ENCODE measurements around the gene PLIN4. TPM values are rescaled to one million over a fixed set of nuclear protein-coding genes. Genes with fewer than 3 reads are reported as not detected.
A peak's percentile ranks its signal among the peaks of the same experiment; 100 is the strongest.

PLIN4 gene, protein sequence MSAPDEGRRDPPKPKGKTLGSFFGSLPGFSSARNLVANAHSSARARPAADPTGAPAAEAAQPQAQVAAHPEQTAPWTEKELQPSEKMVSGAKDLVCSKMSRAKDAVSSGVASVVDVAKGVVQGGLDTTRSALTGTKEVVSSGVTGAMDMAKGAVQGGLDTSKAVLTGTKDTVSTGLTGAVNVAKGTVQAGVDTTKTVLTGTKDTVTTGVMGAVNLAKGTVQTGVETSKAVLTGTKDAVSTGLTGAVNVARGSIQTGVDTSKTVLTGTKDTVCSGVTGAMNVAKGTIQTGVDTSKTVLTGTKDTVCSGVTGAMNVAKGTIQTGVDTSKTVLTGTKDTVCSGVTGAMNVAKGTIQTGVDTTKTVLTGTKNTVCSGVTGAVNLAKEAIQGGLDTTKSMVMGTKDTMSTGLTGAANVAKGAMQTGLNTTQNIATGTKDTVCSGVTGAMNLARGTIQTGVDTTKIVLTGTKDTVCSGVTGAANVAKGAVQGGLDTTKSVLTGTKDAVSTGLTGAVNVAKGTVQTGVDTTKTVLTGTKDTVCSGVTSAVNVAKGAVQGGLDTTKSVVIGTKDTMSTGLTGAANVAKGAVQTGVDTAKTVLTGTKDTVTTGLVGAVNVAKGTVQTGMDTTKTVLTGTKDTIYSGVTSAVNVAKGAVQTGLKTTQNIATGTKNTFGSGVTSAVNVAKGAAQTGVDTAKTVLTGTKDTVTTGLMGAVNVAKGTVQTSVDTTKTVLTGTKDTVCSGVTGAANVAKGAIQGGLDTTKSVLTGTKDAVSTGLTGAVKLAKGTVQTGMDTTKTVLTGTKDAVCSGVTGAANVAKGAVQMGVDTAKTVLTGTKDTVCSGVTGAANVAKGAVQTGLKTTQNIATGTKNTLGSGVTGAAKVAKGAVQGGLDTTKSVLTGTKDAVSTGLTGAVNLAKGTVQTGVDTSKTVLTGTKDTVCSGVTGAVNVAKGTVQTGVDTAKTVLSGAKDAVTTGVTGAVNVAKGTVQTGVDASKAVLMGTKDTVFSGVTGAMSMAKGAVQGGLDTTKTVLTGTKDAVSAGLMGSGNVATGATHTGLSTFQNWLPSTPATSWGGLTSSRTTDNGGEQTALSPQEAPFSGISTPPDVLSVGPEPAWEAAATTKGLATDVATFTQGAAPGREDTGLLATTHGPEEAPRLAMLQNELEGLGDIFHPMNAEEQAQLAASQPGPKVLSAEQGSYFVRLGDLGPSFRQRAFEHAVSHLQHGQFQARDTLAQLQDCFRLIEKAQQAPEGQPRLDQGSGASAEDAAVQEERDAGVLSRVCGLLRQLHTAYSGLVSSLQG (N-terminal part only)
- polyA plus RNA-seq (2013, experiment 1 of 2), result 0.13 TPM
- 0.18 TPM for polyA plus RNA-seq (2013, experiment 2 of 2)

DNA sequence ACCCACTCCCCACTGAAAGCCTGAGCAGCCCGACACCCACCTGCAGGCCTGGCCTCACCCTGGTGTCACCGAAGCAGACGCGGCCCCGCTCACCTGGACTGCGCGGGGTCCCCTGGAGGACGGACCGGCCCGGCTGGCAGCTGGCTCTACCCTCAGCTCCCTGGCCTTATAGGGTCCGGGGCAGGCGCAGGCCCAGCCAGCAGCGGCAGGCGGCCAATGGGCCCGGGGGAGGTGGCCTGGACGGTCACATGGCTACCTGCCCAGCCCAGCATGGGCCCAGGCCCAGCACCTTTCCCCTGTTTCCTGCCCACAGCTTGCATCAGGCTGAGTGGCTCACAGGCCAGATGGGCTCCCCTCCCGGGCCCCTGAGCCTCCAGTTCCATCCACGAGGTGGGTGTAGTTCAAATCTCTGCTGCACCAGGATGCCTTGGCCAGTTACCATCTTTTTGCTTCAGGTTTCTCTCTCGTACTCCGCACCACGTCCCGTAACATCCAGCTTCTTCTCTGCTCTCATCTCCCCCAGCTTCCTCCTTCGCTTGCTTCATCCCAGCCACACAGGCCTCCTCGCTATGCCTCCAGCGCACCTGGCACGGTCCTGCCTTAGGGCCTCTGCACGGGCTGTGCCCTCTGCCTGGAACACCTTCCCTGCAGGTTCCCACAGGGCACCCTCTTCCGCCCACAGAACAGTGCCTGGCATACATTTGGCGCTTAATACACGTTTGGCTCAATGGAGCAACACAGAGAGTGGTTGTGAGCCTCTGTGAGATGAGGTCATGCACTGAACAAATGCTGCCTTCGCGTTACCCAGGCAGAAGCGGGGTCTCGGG, at the start of gene PLIN4:
Gene PLIN4 (minus strand): TSS at position 142 of the 827 bp plus-strand sequence. CDS start 214 bp downstream, outside the sequence.
- peak within 1 kb of the TSS; percentile 94 for H2AK5ac ChIP-seq (ENCODE audit: low read depth, low read length)
- no peaks in the 10 kb centered on the region for H3K36me3 ChIP-seq (replicated peaks in 1 of 2; ENCODE audit: control insufficient read depth in 2 of 2, insufficient read depth in 2 of 2, low read length in 2 of 2)
- peak within 1 kb of the TSS; percentile 61 for H2BK120ac ChIP-seq (ENCODE audit: low read depth, low read length)
- H2AFZ ChIP-seq (ENCODE audit: low read length), result peak within 1 kb of the TSS; percentile 28
- no peak within 1 kb of the TSS for H3K9ac ChIP-seq (ENCODE audit: low read depth, low read length, poor library complexity)
- no CpG with 5 or more reads among the region's 34 CpGs for WGBS, 2 donors (ENCODE audit: extremely low coverage in 2 of 2, insufficient read length in 2 of 2, insufficient replicate concordance in 1 of 2)
- peak within 1 kb of the TSS; percentile 71 for H3K14ac ChIP-seq (ENCODE audit: low read length)
- H3K27ac ChIP-seq (replicated peaks; ENCODE audit: low read length), result no peak within 1 kb of the TSS
- no peak within 1 kb of the TSS for H3K23ac ChIP-seq (ENCODE audit: low read depth, low read length, poor library complexity)
- H4K8ac ChIP-seq (ENCODE audit: low read depth, low read length), result peak within 1 kb of the TSS; percentile 17
- H3K79me1 ChIP-seq (ENCODE audit: low read depth, low read length), result no peaks in the 10 kb centered on the region
- no peak for DNase-seq (ENCODE audit: low spot score)
- no peaks in the 10 kb centered on the region for H3K9me3 ChIP-seq (replicated peaks in 1 of 2; ENCODE audit: control insufficient read depth in 2 of 2, insufficient read depth in 1 of 2, low read depth in 1 of 2, low read length in 2 of 2)
- H3K4me1 ChIP-seq (ENCODE audit: control insufficient read depth in 2 of 2, insufficient read depth in 1 of 2, low read depth in 1 of 2, low read length in 2 of 2), result peaks cover 0 to 4% of the 10 kb centered on the region in 2 donors
- peak within 1 kb of the TSS; percentile 26 for H2BK12ac ChIP-seq (ENCODE audit: low read length)
- H3K4me3 ChIP-seq (ENCODE audit: low read length in 2 of 2), result peak within 1 kb of the TSS in 1 of 2 donors; percentile 31
- peak within 1 kb of the TSS; percentile 43 for H4K91ac ChIP-seq (ENCODE audit: low read depth, low read length, poor library complexity)
- peak within 1 kb of the TSS; percentile 67 for H2BK15ac ChIP-seq (ENCODE audit: low read length)
- H3K4me2 ChIP-seq (ENCODE audit: insufficient read depth, low read length, poor library complexity, severe bottlenecking), result peak within 1 kb of the TSS; percentile 11
- peaks cover 0 to 2% (median 0%) of the 10 kb centered on the region in 3 experiments for H3K27me3 ChIP-seq (ENCODE audit: control insufficient read depth in 3 of 3, insufficient read depth in 3 of 3, low read depth in 1 of 3, low read length in 3 of 3)
- H3K4ac ChIP-seq (ENCODE audit: low read length), result no peak within 1 kb of the TSS
- H2BK5ac ChIP-seq (ENCODE audit: low read length), result peak within 1 kb of the TSS; percentile 91
- H3K18ac ChIP-seq (ENCODE audit: low read length), result peak within 1 kb of the TSS; percentile 76

DNA sequence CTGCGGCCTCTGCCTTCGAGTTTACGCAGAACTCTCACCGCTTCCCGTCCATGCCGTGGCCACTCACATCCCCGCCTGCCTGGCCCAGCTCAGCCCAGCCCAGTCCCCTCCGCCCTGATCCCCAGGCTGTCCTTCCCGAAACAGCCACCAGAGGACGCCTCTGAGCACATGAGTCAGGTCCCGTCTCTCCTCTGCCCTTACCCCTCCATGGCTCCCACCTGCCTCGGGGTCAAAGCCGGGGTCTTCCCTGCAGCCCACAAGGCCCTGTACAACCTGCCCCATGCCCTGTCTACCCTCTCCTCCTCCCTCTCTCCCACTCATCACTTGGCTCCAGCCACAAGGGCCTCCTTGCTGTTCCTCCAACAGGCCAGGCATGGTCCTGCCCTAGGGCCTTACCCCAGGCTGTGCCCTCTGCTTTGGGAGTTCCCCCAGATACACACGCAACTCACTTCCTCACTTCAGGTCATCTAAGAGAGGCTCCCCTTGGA, 49.3 kb upstream of the PLIN4 start:
- no peak overlapping the region for H3K4me2 ChIP-seq (ENCODE audit: insufficient read depth, low read length, poor library complexity, severe bottlenecking)
- no peaks in the 10 kb centered on the region for H3K4me1 ChIP-seq (ENCODE audit: control insufficient read depth in 2 of 2, insufficient read depth in 1 of 2, low read depth in 1 of 2, low read length in 2 of 2)
- no peak overlapping the region for H3K27ac ChIP-seq (replicated peaks; ENCODE audit: low read length)
- H3K79me1 ChIP-seq (ENCODE audit: low read depth, low read length), result peaks cover 12% of the 10 kb centered on the region
- H2BK5ac ChIP-seq (ENCODE audit: low read length), result no peak overlapping the region
- no peak overlapping the region for H2AFZ ChIP-seq (ENCODE audit: low read length)
- H3K18ac ChIP-seq (ENCODE audit: low read length), result peak overlapping the region; percentile 83
- peak overlapping the region; percentile 99 for H3K23ac ChIP-seq (ENCODE audit: low read depth, low read length, poor library complexity)
- no peaks in the 10 kb centered on the region for H3K27me3 ChIP-seq (ENCODE audit: control insufficient read depth in 3 of 3, insufficient read depth in 3 of 3, low read depth in 1 of 3, low read length in 3 of 3)
- H3K4me3 ChIP-seq (ENCODE audit: low read length in 2 of 2), result no peak overlapping the region
- no peak overlapping the region for H2BK120ac ChIP-seq (ENCODE audit: low read depth, low read length)
- no peaks in the 10 kb centered on the region for H3K9me3 ChIP-seq (replicated peaks in 1 of 2; ENCODE audit: control insufficient read depth in 2 of 2, insufficient read depth in 1 of 2, low read depth in 1 of 2, low read length in 2 of 2)
- no peaks in the 10 kb centered on the region for H3K36me3 ChIP-seq (replicated peaks in 1 of 2; ENCODE audit: control insufficient read depth in 2 of 2, insufficient read depth in 2 of 2, low read length in 2 of 2)
- H2AK5ac ChIP-seq (ENCODE audit: low read depth, low read length), result no peak overlapping the region
- no peak overlapping the region for H2BK15ac ChIP-seq (ENCODE audit: low read length)
- H4K8ac ChIP-seq (ENCODE audit: low read depth, low read length), result no peak overlapping the region
- no peak overlapping the region for H3K4ac ChIP-seq (ENCODE audit: low read length)
- DNase-seq (ENCODE audit: low spot score), result peak; percentile 60
- H4K91ac ChIP-seq (ENCODE audit: low read depth, low read length, poor library complexity), result no peak overlapping the region
- no CpG with 5 or more reads among the region's 14 CpGs for WGBS, 2 donors (ENCODE audit: extremely low coverage in 2 of 2, insufficient read length in 2 of 2, insufficient replicate concordance in 1 of 2)
- peak overlapping the region; percentile 63 for H3K14ac ChIP-seq (ENCODE audit: low read length)
- no peak overlapping the region for H3K9ac ChIP-seq (ENCODE audit: low read depth, low read length, poor library complexity)
- no peak overlapping the region for H2BK12ac ChIP-seq (ENCODE audit: low read length)

GRCh38 chr19:4566402-4567051, 48.2 kb upstream of the PLIN4 start:
- peaks cover 10% of the 10 kb centered on the region for H3K79me1 ChIP-seq (ENCODE audit: low read depth, low read length)
- H3K4me2 ChIP-seq (ENCODE audit: insufficient read depth, low read length, poor library complexity, severe bottlenecking), result no peak overlapping the region
- no peak overlapping the region for H4K91ac ChIP-seq (ENCODE audit: low read depth, low read length, poor library complexity)
- H3K36me3 ChIP-seq (replicated peaks in 1 of 2; ENCODE audit: control insufficient read depth in 2 of 2, insufficient read depth in 2 of 2, low read length in 2 of 2), result no peaks in the 10 kb centered on the region
- no peak overlapping the region for H3K14ac ChIP-seq (ENCODE audit: low read length)
- H2BK15ac ChIP-seq (ENCODE audit: low read length), result no peak overlapping the region
- no peaks in the 10 kb centered on the region for H3K4me1 ChIP-seq (ENCODE audit: control insufficient read depth in 2 of 2, insufficient read depth in 1 of 2, low read depth in 1 of 2, low read length in 2 of 2)
- no peak overlapping the region for H2BK12ac ChIP-seq (ENCODE audit: low read length)
- H3K4me3 ChIP-seq (ENCODE audit: low read length in 2 of 2), result no peak overlapping the region
- DNase-seq (ENCODE audit: low spot score), result no peak
- H2AFZ ChIP-seq (ENCODE audit: low read length), result no peak overlapping the region
- H3K9ac ChIP-seq (ENCODE audit: low read depth, low read length, poor library complexity), result peak overlapping the region; percentile 37
- H3K27ac ChIP-seq (replicated peaks; ENCODE audit: low read length), result no peak overlapping the region
- no peak overlapping the region for H2AK5ac ChIP-seq (ENCODE audit: low read depth, low read length)
- no CpG with 5 or more reads among the region's 35 CpGs for WGBS, 2 donors (ENCODE audit: extremely low coverage in 2 of 2, insufficient read length in 2 of 2, insufficient replicate concordance in 1 of 2)
- H4K8ac ChIP-seq (ENCODE audit: low read depth, low read length), result no peak overlapping the region
- H3K9me3 ChIP-seq (replicated peaks in 1 of 2; ENCODE audit: control insufficient read depth in 2 of 2, insufficient read depth in 1 of 2, low read depth in 1 of 2, low read length in 2 of 2), result no peaks in the 10 kb centered on the region
- H3K4ac ChIP-seq (ENCODE audit: low read length), result no peak overlapping the region
- no peak overlapping the region for H2BK120ac ChIP-seq (ENCODE audit: low read depth, low read length)
- H2BK5ac ChIP-seq (ENCODE audit: low read length), result no peak overlapping the region
- H3K23ac ChIP-seq (ENCODE audit: low read depth, low read length, poor library complexity), result peak overlapping the region; percentile 14
- H3K18ac ChIP-seq (ENCODE audit: low read length), result no peak overlapping the region
- H3K27me3 ChIP-seq (ENCODE audit: control insufficient read depth in 3 of 3, insufficient read depth in 3 of 3, low read depth in 1 of 3, low read length in 3 of 3), result no peaks in the 10 kb centered on the region

All from neuronal stem cell (in vitro differentiated cells).